Heart right ventricle (tissue), 16 donors: ENCODE results near the gene FKBP15. TPM values are rescaled to one million over a fixed set of nuclear protein-coding genes. Genes with fewer than 3 reads are reported as not detected.
A peak's percentile ranks its signal among the peaks of the same experiment; 100 is the strongest.

Source experiments
- ATAC-seq, 8 donors: fragments of 200-7000 bp; cut with Tn5 transposase; one replicate each; pipeline ENCODE4 v1.9.1; 2020; ENCODE audit warnings: mild to moderate bottlenecking in 8 of 8, moderate library complexity in 8 of 8, moderate number of reproducible peaks in 1 of 8
- DNase-seq, 2 donors: peaks; one replicate each; pipeline ENCODE4 v3.0.0-alpha.2; 2020
- H3K27ac ChIP-seq, 10 donors: fragments of 200-600 bp; sonication (generic) in 2 of 10; one replicate each; pipeline versions ENCODE4 v1.5.0 to v1.8.0; 2020 to 2022; ENCODE audit warnings: mild to moderate bottlenecking in 3 of 10
- H3K27me3 ChIP-seq, 7 donors: fragments of 200-600 bp; one replicate each; pipeline ENCODE4 v1.8.0; 2021 to 2022; ENCODE audit warnings: mild to moderate bottlenecking in 2 of 7
- H3K36me3 ChIP-seq, 9 donors: fragments of 200-600 bp; sonication (generic) in 1 of 9; one replicate each; pipeline versions ENCODE4 v1.5.0 to v1.8.0; 2020 to 2022; ENCODE audit warnings: mild to moderate bottlenecking in 2 of 9
- H3K4me1 ChIP-seq, 9 donors: fragments of 200-600 bp; sonication (generic) in 1 of 9; one replicate each; pipeline versions ENCODE4 v1.5.0 to v1.8.0; 2020 to 2022; ENCODE audit warnings: mild to moderate bottlenecking in 4 of 9
- H3K4me3 ChIP-seq, 10 donors: fragments of 200-600 bp; sonication (generic) in 2 of 10; one replicate each; pipeline versions ENCODE4 v1.5.0 to v1.8.0; 2020 to 2022; ENCODE audit warnings: mild to moderate bottlenecking in 7 of 10, moderate library complexity in 2 of 10
- H3K9me3 ChIP-seq, 11 donors: fragments of 200-600 bp in 10 of 11; sonication (generic) in 2 of 11; one replicate each; pipeline versions ENCODE4 v1.5.0 to v1.8.0; 2013 to 2022; ENCODE audit warnings: mild to moderate bottlenecking in 2 of 11, control low read depth in 1 of 11, moderate library complexity in 1 of 11
- CTCF ChIP-seq, 9 donors: fragments of 200-600 bp; sonication (generic) in 2 of 9; IDR thresholded peaks; one replicate each; pipeline versions ENCODE4 v1.5.0 to v1.8.0; 2021 to 2022; ENCODE audit warnings: antibody characterized with exemption in 9 of 9, mild to moderate bottlenecking in 5 of 9, moderate library complexity in 1 of 9
- WGBS, 2 donors: extraction: QIAGEN DNeasy Blood & Tissue Kit; methylation state at CpG; one replicate each; pipeline ENCODE4 v1.1.7; 2013; ENCODE audit warnings: inconsistent platforms in 1 of 2; 5-methylcytosine and 5-hydroxymethylcytosine counted together
- intact Hi-C, 10 donors: fragments of 100-400 bp; cut with DNase I; formaldehyde crosslinking; loops; one replicate each; pipeline versions ENCODE4 v1.11.1 to v1.14.2; 2022
- polyA plus RNA-seq, 2 donors: library from polyadenylated mRNA; stranded (reverse); fragments of 200-250 nt; gene quantifications; one replicate each; pipeline ENCODE4 v1.2.3, GENCODE V29; 2013
- total RNA-seq, 10 donors: library from RNA; stranded (reverse); fragmentation: NEBNext Ultra II Directional in 3 of 10; extraction: Animal tissue kit (Norgen Biotek cat#: 25700) in 3 of 10; gene quantifications; one replicate each; pipeline versions ENCODE4 v1.2.1 to v1.2.4, GENCODE V29; 2021 to 2023
- donor health status: Arrhythmogenic right ventricular cardiomyopathy.
- donor health status: ischemic (EF 13 %, LVEDD 7.1; RV severe dilation, severe dysfunction).
- donor health status: healthy with polysubstance abuse.
- donor health status: DM: no; HTN: yes; CAD: no.
- donor health status: DM: no; HTN: no; CAD: no.
- donor health status: ischemic (EF 25% LVEDD 6.9; RV normal size, moderate dysfunction).
- donor health status: ischemic (EF 25% LVEDD 5.7; RV mildly dilated, moderate dysfunction).
- donor health status: healthy.
- donor health status: DM: yes; HTN: yes; CAD: no.
- donor health status: Ischemic cardiomyopathy.
- donor health status: ischemic (EF 35%, LVEDD 5.7; RV mildly dilated, moderate dysfunction).
- donor health status: nonischemic (EF 11% LVEDD 7.7; RV severe dilation, severe dysfunction).
- donor health status: DM: yes; HTN: yes; CAD: no.
- donor health status: PGD.
- donor health status: ischemic (EF 29% LVEDD 5.4; RV normal size, mild dysfunction).
- donor health status: nonischemic (EF 23%, LVEDD 6.1; RV moderate dilation, normal function).

FKBP15 gene
- total and polyA plus RNA-seq, 12 donors: 10.7 to 27.9 (median 19.8) TPM

GRCh38 chr9:113138760-113139159 is 82.3 kb downstream of the FKBP15 start:
- ATAC-seq (no peak), DNase-seq (no peak)
- Histone ChIP-seq H3K27ac (no peak overlapping the region), H3K4me3 (no peak overlapping the region), H3K9me3 (peaks cover 0 to 20% (median 0%) of the 10 kb centered on the region in 11 donors), H3K4me1 (no peaks in the 10 kb centered on the region), H3K27me3 (peaks cover 0 to 8% (median 0%) of the 10 kb centered on the region in 7 donors), H3K36me3 (no peaks in the 10 kb centered on the region)
- 59 to 63% methylated on average over 3 of the region's 3 CpGs for WGBS, 2 donors
- TF ChIP-seq CTCF (IDR thresholded peaks at IDR 0.05): no peak
- intact Hi-C loops: no loop called here

GRCh38 chr9:113137196-113138168 is 83.6 kb downstream of the FKBP15 start:
- H3K27me3 ChIP-seq: peaks cover 0 to 8% (median 0%) of the 10 kb centered on the region in 7 donors
- H3K4me3 ChIP-seq: no peak overlapping the region
- H3K27ac ChIP-seq: no peak overlapping the region
- 73 to 75% methylated on average over 9 of the region's 9 CpGs for WGBS, 2 donors
- no peaks in the 10 kb centered on the region for H3K36me3 ChIP-seq
- TF ChIP-seq CTCF (IDR thresholded peaks at IDR 0.05): no peak
- peaks cover 0 to 20% (median 0%) of the 10 kb centered on the region in 11 donors for H3K9me3 ChIP-seq
- no peaks in the 10 kb centered on the region for H3K4me1 ChIP-seq
- DNase-seq (peak in 1 of 2 donors; percentile 22), ATAC-seq (peak in 1 of 8 donors; percentile 39)
- intact Hi-C loops: no loop called here

GRCh38 chr9:113131689-113132151 is 89.4 kb downstream of the FKBP15 start:
- Histone ChIP-seq H3K4me3 (no peak overlapping the region), H3K9me3 (no peaks in the 10 kb centered on the region), H3K27me3 (peaks cover 0 to 32% (median 9%) of the 10 kb centered on the region in 7 donors), H3K4me1 (peaks cover 0 to 13% (median 0%) of the 10 kb centered on the region in 9 donors), H3K27ac (no peak overlapping the region), H3K36me3 (no peaks in the 10 kb centered on the region)
- ATAC-seq: peak in 1 of 8 donors; percentile 21
- 14 to 18% methylated on average over 3 of the region's 3 CpGs for WGBS, 2 donors
- no peak for TF ChIP-seq CTCF (IDR thresholded peaks at IDR 0.05)
- intact Hi-C loops: no loop called here
- no peak for DNase-seq

- TF ChIP-seq CTCF (IDR thresholded peaks at IDR 0.05): no peak
- Histone ChIP-seq H3K27me3 (peaks cover 0 to 37% (median 13%) of the 10 kb centered on the region in 7 donors), H3K27ac (no peak overlapping the region), H3K36me3 (no peaks in the 10 kb centered on the region), H3K4me1 (peaks cover 0 to 19% (median 0%) of the 10 kb centered on the region in 9 donors), H3K9me3 (no peaks in the 10 kb centered on the region), H3K4me3 (no peak overlapping the region)
- DNase-seq: no peak
- intact Hi-C loops: no loop called here
- WGBS, 2 donors: 44 to 53% methylated on average over 4 of the region's 4 CpGs
- ATAC-seq: no peak
Measured at GRCh38 chr9:113129884-113130283, 91.2 kb downstream of the FKBP15 start.
